SK-N-SH treated with all-trans-retinoic acid at 6 μM for 48 hours (cell line): ENCODE data around the gene VSIR.

Experiments used
- ARNTL ChIP-seq: fragments of 450-650 bp; formaldehyde crosslinking; IDR thresholded peaks from 2 replicates; pipeline ENCODE4 v1.5.0; 2020; ENCODE audit warnings: low read depth, mild to moderate bottlenecking, moderate library complexity, borderline replicate concordance
- CSRNP3 ChIP-seq: fragments of 250-450 bp; sonication (Bioruptor Pico); IDR thresholded peaks from 2 replicates; pipeline ENCODE4 v1.5.1; 2021; ENCODE audit warnings: mild to moderate bottlenecking, moderate library complexity
- ISL1 ChIP-seq: fragments of 250-450 bp; sonication (Bioruptor Pico); IDR thresholded peaks from 2 replicates; pipeline ENCODE4 v2.1.2; 2022; ENCODE audit warnings: mild to moderate bottlenecking, moderate library complexity
- PATZ1 ChIP-seq: fragments of 250-450 bp; sonication (Bioruptor Pico); IDR thresholded peaks from 2 replicates; pipeline ENCODE4 v1.8.0; 2020; ENCODE audit warnings: mild to moderate bottlenecking, moderate library complexity, borderline replicate concordance
- PPARA ChIP-seq: fragments of 250-450 bp; sonication (Bioruptor Pico); IDR thresholded peaks from 2 replicates; pipeline ENCODE4 v1.5.0; 2020; ENCODE audit warnings: mild to moderate bottlenecking, borderline replicate concordance
- TCF4 ChIP-seq: fragments of 250-450 bp; sonication (Bioruptor Pico); IDR thresholded peaks from 2 replicates; pipeline ENCODE4 v1.8.0; 2021; ENCODE audit warnings: mild to moderate bottlenecking, moderate library complexity, borderline replicate concordance
- TOX ChIP-seq: fragments of 250-450 bp; sonication (Bioruptor Pico); IDR thresholded peaks from 2 replicates; pipeline ENCODE4 v1.8.0; 2021; ENCODE audit warnings: mild to moderate bottlenecking, moderate library complexity, borderline replicate concordance
- ZC3H10 ChIP-seq: fragments of 250-450 bp; sonication (Bioruptor Pico); IDR thresholded peaks from 2 replicates; pipeline ENCODE4 v1.5.1; 2021; ENCODE audit warnings: mild to moderate bottlenecking, moderate library complexity
- ZFP3 ChIP-seq: fragments of 250-450 bp; sonication (Bioruptor Pico); IDR thresholded peaks from 2 replicates; pipeline ENCODE4 v1.5.0; 2020; ENCODE audit warnings: mild to moderate bottlenecking, moderate library complexity
- ZFP30 ChIP-seq: fragments of 450-650 bp; formaldehyde crosslinking; IDR thresholded peaks from 2 replicates; pipeline ENCODE4 v1.5.0; 2022; ENCODE audit warnings: mild to moderate bottlenecking, moderate library complexity
- ZNF565 ChIP-seq: fragments of 450-650 bp; formaldehyde crosslinking; conservative IDR thresholded peaks from 2 replicates; pipeline ENCODE4 v1.5.0; 2020; ENCODE audit warnings: low read depth, mild to moderate bottlenecking, moderate library complexity
- TF ChIP-seq, protein P1 (sequence below): fragments of 250-450 bp; sonication (Bioruptor Pico); IDR thresholded peaks from 2 replicates; pipeline ENCODE4 v1.8.0; 2021; ENCODE audit warnings: low read depth, mild to moderate bottlenecking, moderate library complexity, borderline replicate concordance

GRCh38 chr10:71717056-71717455 lies 56.3 kb downstream of the VSIR start:
- TF ChIP-seq PATZ1 (CRISPR knock-in tag) (no peak), TCF4 (CRISPR knock-in tag) (no peak), TOX (CRISPR knock-in tag) (no peak), PPARA (no peak), ZFP3 (CRISPR knock-in tag) (no peak), CSRNP3 (CRISPR knock-in tag) (no peak), ISL1 (CRISPR knock-in tag) (no peak), ARNTL (CRISPR knock-in tag) (no peak), ZNF565 (CRISPR knock-in tag) (no peak), ZFP30 (CRISPR knock-in tag) (no peak), ZC3H10 (CRISPR knock-in tag) (no peak)
- TF ChIP-seq, protein P1, sequence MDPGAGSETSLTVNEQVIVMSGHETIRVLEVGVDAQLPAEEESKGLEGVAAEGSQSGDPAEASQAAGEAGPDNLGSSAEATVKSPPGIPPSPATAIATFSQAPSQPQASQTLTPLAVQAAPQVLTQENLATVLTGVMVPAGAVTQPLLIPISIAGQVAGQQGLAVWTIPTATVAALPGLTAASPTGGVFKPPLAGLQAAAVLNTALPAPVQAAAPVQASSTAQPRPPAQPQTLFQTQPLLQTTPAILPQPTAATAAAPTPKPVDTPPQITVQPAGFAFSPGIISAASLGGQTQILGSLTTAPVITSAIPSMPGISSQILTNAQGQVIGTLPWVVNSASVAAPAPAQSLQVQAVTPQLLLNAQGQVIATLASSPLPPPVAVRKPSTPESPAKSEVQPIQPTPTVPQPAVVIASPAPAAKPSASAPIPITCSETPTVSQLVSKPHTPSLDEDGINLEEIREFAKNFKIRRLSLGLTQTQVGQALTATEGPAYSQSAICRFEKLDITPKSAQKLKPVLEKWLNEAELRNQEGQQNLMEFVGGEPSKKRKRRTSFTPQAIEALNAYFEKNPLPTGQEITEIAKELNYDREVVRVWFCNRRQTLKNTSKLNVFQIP (CRISPR knock-in tag) = no peak
